Glutamatergic neuron (in vitro differentiated cells): ENCODE measurements around the gene APOA1. TPM values are rescaled to one million over a fixed set of nuclear protein-coding genes. Genes with fewer than 3 reads are reported as not detected.
"Not testable (repeated sequence)": the region's sequence is repeated elsewhere in the genome, so short reads cannot be mapped to it uniquely, and the experiment has no call there.

Experiments
- DNase-seq: peaks from one replicate; pipeline ENCODE4 v3.0.0; 2022
- H3K27ac Mint-ChIP-seq: one replicate; pipeline ENCODE4 v1.8.0; 2020; ENCODE audit warnings: mild to moderate bottlenecking, mixed read lengths, inconsistent platforms; ENCODE audit not compliant: unreplicated experiment
- H3K27me3 Mint-ChIP-seq: one replicate; pipeline ENCODE4 v1.8.0; 2020; ENCODE audit warnings: mild to moderate bottlenecking, moderate library complexity, mixed read lengths, inconsistent platforms; ENCODE audit not compliant: unreplicated experiment
- H3K36me3 Mint-ChIP-seq: one replicate; pipeline ENCODE4 v1.8.0; 2020; ENCODE audit warnings: mild to moderate bottlenecking, mixed read lengths, inconsistent platforms; ENCODE audit not compliant: unreplicated experiment
- H3K4me1 Mint-ChIP-seq: one replicate; pipeline ENCODE4 v1.8.0; 2020; ENCODE audit warnings: mild to moderate bottlenecking, low read depth, mixed read lengths, inconsistent platforms; ENCODE audit not compliant: unreplicated experiment
- H3K4me3 Mint-ChIP-seq: one replicate; pipeline ENCODE4 v1.8.0; 2020; ENCODE audit warnings: mild to moderate bottlenecking, mixed read lengths, inconsistent platforms; ENCODE audit not compliant: unreplicated experiment
- H3K9me3 Mint-ChIP-seq: one replicate; pipeline ENCODE4 v1.8.0; 2020; ENCODE audit warnings: mild to moderate bottlenecking, moderate library complexity, mixed read lengths, inconsistent platforms; ENCODE audit not compliant: unreplicated experiment
- total RNA-seq: library from RNA; stranded (reverse); fragmentation: NEBNext Ultra II Directional; extraction: Animal tissue kit (Norgen Biotek cat#: 25700); gene quantifications from one replicate; pipeline ENCODE4 v1.2.1, GENCODE V29; 2021; ENCODE audit not compliant: unreplicated experiment
- TF ChIP-seq, protein P1 (sequence below): fragments of 200-600 bp; sonication (generic); IDR thresholded peaks from one replicate; pipeline ENCODE4 v1.5.0; 2021; ENCODE audit not compliant: partially characterized antibody, unreplicated experiment

The APOA1 gene
- total RNA-seq, 1 donor from 2014 or later = not detected

DNA sequence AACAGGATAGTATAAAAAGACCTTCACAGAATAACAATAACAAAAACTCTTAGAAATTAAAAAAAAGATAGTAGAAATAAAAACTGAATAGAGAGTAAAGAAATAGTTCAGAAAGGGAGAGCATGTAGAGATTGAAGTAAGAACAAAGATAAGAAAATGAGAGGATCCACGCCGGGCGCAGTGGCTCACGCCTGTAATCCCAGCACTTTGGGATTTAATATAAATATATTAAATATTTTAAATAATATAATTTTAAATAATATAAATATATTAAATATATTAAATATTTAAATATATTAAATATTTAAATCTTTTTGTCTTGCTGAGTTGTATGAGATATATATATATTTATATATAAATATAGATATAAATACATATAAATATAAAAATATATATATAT is 25.3 kb downstream of the APOA1 start:
- Mint-ChIP-seq H3K27ac (no peak overlapping the region), H3K4me1 (no peaks in the 10 kb centered on the region), H3K36me3 (no peaks in the 10 kb centered on the region), H3K27me3 (peaks cover 3% of the 10 kb centered on the region), H3K9me3 (no peaks in the 10 kb centered on the region), H3K4me3 (no peak overlapping the region)
- no peak for DNase-seq
- TF ChIP-seq, protein P1, sequence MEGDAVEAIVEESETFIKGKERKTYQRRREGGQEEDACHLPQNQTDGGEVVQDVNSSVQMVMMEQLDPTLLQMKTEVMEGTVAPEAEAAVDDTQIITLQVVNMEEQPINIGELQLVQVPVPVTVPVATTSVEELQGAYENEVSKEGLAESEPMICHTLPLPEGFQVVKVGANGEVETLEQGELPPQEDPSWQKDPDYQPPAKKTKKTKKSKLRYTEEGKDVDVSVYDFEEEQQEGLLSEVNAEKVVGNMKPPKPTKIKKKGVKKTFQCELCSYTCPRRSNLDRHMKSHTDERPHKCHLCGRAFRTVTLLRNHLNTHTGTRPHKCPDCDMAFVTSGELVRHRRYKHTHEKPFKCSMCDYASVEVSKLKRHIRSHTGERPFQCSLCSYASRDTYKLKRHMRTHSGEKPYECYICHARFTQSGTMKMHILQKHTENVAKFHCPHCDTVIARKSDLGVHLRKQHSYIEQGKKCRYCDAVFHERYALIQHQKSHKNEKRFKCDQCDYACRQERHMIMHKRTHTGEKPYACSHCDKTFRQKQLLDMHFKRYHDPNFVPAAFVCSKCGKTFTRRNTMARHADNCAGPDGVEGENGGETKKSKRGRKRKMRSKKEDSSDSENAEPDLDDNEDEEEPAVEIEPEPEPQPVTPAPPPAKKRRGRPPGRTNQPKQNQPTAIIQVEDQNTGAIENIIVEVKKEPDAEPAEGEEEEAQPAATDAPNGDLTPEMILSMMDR = no peak

DNA sequence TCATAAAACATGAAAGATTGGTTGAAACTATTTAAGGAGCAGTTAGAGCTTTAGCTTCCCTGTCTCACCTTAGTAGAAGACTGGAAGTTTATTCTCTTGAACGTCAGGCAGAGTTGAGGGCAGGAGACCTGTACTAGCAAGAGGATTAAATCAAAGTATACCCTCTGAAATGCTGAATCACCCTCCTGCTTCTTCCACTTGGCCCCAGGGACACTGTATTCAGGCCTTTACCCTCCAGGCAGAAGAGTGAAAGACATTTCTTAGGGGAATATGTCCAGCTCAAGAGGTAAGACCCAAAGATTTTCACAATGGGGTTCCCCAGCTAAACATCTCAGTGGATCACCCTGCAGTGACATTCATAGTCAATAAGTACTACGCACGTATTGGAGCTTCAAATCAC is 26.2 kb downstream of the APOA1 start:
- Mint-ChIP-seq H3K9me3 (no peaks in the 10 kb centered on the region), H3K4me3 (no peak overlapping the region), H3K4me1 (no peaks in the 10 kb centered on the region)

DNA sequence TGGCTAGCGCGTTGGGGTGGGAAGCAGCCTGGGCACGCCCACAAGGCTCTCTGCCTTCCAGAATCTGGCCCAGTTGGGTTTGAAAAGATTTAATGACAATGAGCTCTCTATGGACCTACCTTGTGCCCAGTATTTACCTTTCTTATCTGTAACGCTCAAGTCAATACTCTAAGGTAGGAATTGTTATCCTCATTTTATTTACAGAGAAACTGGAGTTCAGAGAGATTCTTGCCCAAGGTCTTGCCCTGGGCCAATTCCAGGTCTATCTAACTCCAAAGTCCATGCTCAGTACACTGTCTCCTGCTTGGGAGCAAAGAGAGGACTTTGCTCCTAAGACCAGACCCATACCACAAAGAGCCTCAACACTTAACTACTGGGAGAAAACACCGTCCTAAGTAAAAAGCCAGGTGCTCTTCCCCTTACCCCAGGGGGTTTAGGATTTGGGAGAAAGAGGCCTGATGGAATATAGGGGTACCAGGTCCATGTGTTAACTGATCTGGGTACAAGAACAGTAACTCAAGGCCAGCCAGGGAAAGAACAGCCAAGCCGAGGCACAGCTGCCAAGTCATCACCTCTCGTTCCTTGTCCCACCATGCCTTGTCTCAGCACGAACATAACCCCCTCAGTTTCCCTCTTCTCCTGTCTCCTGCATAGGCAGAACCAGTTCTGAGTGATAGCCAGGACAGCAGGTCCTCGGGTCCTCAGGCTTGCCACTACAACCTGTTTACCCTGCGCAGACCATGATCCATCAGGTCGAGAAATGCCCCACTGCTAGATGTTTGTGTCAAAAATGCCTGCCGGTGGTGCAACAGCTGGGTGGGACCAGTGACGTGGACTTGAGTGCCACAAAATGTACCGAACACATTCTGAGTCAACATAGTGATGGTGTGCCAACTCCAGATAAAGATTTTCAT is 28.9 kb downstream of the APOA1 start:
- Mint-ChIP-seq H3K27ac (no peak overlapping the region), H3K36me3 (no peaks in the 10 kb centered on the region), H3K27me3 (peaks cover 6% of the 10 kb centered on the region), H3K9me3 (no peaks in the 10 kb centered on the region), H3K4me3 (no peak overlapping the region), H3K4me1 (no peaks in the 10 kb centered on the region)
- TF ChIP-seq, protein P1 = no peak
- DNase-seq = no peak

More for the DNA sequence above, 26.2 kb downstream of the APOA1 start:
- no peak overlapping the region for H3K27ac Mint-ChIP-seq
- peaks cover 6% of the 10 kb centered on the region for H3K27me3 Mint-ChIP-seq
- TF ChIP-seq, protein P1 = no peak
- no peaks in the 10 kb centered on the region for H3K36me3 Mint-ChIP-seq
- no peak for DNase-seq

DNA sequence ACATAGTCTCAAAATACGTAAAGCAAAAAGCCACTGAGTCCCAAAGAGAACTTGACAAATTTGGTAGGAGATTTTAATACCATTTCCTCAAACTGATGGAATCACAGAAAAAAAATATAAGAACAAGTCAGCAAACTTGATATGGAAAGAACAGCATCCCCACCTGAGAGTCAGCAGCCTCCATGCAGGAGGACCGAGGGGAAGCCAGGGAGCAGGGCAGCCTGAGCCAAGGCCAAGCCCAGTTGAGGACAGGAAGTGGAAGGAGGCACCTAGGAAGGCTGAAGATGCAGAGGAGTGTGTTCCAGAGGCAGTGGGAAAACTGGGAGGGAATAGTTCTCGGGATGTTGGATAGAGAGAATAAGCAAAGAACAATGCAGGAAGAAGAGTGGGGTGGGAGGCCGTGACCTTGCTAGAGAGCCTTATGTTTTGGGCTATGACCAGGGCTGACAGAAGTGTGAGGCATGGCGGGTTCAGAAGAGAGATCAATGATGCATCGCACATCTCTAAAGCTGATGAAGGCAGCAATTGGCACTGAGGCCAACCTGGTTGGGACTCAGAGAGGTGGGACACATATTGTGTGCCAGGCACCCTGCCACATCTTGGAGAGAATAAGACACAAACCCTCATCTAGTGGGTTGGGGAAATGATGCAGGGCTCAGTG is 29.7 kb downstream of the APOA1 start:
- TF ChIP-seq, protein P1 = no peak
- Mint-ChIP-seq H3K9me3 (no peaks in the 10 kb centered on the region), H3K27me3 (peaks cover 6% of the 10 kb centered on the region), H3K4me1 (no peaks in the 10 kb centered on the region), H3K27ac (no peak overlapping the region), H3K36me3 (no peaks in the 10 kb centered on the region), H3K4me3 (no peak overlapping the region)
- no peak for DNase-seq

DNA sequence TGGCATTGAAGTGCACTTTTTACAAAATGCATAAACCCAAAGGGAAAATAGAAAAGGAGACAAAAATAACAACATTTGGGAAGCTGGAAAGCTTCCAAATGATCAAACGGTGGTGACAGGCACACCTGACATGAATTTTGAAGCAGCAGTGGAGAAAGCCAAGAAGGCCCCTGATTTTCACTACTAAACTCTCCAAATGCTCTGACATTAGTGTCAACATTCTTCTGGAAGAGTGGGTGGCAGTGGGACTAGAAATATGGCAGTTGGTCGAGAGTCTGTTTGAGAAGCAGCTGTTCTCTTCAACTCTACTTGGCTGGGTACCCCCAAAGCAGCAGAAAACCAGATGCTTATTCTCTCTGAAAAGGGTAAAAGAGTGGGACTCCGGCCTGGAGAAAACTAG is 33.4 kb downstream of the APOA1 start:
- Mint-ChIP-seq H3K36me3 (no peaks in the 10 kb centered on the region), H3K27ac (no peak overlapping the region), H3K4me3 (no peak overlapping the region), H3K9me3 (no peaks in the 10 kb centered on the region), H3K4me1 (no peaks in the 10 kb centered on the region), H3K27me3 (peaks cover 4% of the 10 kb centered on the region)
- DNase-seq = no peak
- TF ChIP-seq, protein P1 = no peak

DNA sequence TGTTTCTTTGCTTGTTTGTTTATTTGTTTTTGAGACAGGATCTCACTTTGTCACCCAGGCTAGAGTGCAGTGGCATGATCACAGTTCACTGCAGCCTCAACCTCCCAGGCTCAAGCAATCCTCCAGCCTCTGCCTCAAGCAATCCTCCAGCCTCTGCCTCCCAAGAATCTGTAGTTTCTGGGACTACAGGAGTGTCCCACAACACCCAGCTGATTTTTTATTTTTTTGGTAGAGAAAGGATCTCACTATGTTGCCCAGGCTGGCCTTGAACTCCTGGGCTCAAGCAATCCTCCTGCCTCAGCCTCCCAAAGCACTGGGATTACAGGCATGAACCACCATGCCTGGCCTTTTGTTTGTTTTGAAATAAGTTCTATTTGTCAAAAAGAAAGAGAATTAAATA is 35.8 kb downstream of the APOA1 start:
- not testable (repeated sequence) for H3K27me3 Mint-ChIP-seq, H3K4me1 Mint-ChIP-seq, DNase-seq

More for the DNA sequence above, 35.8 kb downstream of the APOA1 start:
- not testable (repeated sequence) for H3K9me3 Mint-ChIP-seq, H3K27ac Mint-ChIP-seq, H3K36me3 Mint-ChIP-seq, H3K4me3 Mint-ChIP-seq
